Epithelial cell of esophagus (primary cell): ENCODE results near the gene TFF1.

ENCODE experiments used
- DNase-seq: peaks from one replicate; pipeline ENCODE4 v3.0.0; 2010; ENCODE audit warnings: low read depth
- H3K4me3 ChIP-seq: 2 replicates; pipeline ENCODE4 v1.5.1; 2011; ENCODE audit warnings: mild to moderate bottlenecking, low read length, control low read depth
- TF ChIP-seq, protein P1 (sequence below): IDR thresholded peaks from 2 replicates; pipeline ENCODE4 v1.5.1; 2011; ENCODE audit warnings: low read depth, mild to moderate bottlenecking, low read length, control low read depth, inconsistent platforms; ENCODE audit not compliant: insufficient read depth; ENCODE audit errors: missing control alignments

The TFF1 gene

GRCh38 chr21:42366292-42367010, at the start of gene TFF1:
TFF1 (minus strand) TSS chr21:42366535; CDS start chr21:42366495, 40 bp downstream.
- H3K4me3 ChIP-seq = no peak within 1 kb of the TSS
- no peak for DNase-seq
- TF ChIP-seq, protein P1, sequence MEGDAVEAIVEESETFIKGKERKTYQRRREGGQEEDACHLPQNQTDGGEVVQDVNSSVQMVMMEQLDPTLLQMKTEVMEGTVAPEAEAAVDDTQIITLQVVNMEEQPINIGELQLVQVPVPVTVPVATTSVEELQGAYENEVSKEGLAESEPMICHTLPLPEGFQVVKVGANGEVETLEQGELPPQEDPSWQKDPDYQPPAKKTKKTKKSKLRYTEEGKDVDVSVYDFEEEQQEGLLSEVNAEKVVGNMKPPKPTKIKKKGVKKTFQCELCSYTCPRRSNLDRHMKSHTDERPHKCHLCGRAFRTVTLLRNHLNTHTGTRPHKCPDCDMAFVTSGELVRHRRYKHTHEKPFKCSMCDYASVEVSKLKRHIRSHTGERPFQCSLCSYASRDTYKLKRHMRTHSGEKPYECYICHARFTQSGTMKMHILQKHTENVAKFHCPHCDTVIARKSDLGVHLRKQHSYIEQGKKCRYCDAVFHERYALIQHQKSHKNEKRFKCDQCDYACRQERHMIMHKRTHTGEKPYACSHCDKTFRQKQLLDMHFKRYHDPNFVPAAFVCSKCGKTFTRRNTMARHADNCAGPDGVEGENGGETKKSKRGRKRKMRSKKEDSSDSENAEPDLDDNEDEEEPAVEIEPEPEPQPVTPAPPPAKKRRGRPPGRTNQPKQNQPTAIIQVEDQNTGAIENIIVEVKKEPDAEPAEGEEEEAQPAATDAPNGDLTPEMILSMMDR = no peak

- DNase-seq = peak; percentile 92
Observed at GRCh38 chr21:42414928-42415769, 48.8 kb upstream of the TFF1 start.

DNA sequence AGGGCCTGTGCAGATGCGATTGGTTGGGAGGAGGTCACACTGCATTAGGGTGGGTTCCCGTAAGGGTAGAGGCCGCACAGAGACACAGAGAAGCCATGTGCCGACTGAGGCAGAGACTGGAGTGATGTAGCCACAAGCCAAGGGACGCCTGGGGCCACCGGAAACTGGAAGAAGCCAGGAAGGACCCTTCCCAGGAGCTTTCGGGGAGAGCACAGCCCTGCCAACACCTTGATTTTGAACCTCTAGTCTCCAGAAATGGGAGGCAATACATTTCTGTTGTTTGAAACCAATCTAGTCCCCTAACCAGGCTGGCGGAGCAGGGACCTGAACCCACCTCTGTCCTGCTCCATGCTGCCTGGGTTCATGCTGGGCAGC, 48.2 kb upstream of the TFF1 start:
- DNase-seq = no peak
- H3K4me3 ChIP-seq = no peak overlapping the region
- TF ChIP-seq, protein P1 = no peak

More at GRCh38 chr21:42414928-42415769, 48.8 kb upstream of the TFF1 start:
- TF ChIP-seq, protein P1 = no peak
- H3K4me3 ChIP-seq = no peak overlapping the region

DNA sequence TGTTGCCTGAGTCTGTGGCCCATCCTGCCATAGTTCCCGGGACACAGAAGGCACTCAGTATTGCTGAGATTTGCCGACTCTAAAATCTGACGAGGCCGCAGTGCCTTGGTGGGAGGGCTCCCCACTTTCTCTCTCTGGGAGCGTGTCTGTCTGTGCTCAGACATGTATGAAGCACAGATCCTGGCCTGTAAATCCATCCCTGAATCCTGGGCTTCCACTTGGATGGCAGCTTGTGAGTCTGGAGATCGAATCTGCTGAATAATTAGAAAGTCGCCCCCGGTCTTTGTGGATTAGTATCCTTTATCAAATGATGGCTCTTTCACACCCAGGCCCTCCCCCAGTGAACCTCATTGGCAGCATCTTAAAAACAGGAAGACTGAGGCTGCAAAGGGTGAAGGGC, 47.7 kb upstream of the TFF1 start:
- no peak overlapping the region for H3K4me3 ChIP-seq
- no peak for DNase-seq
- TF ChIP-seq, protein P1 = no peak

- no peak overlapping the region for H3K4me3 ChIP-seq
- TF ChIP-seq, protein P1 = no peak
- no peak for DNase-seq
Observed at GRCh38 chr21:42413500-42413899, 47.2 kb upstream of the TFF1 start.

DNA sequence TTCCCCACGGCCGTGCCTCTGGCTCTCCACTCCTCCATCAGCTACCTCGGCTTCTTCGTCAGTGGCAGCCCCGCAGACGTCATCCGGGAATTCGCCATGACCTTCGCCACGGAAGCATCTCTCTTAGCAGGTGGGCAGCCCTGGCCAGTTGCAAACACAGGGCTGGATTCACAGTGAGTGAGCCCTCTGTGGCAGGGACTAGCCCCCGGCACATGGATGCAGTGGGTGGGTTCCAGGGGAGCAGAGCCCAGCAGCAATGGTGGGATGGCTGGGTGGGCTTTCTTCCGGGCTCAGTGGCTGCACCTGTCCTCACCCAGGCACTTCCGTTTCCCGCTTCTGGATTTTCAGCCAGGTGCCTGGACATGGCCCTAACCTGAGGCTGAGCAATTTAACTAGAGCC, 46.8 kb upstream of the TFF1 start:
- TF ChIP-seq, protein P1 = no peak
- DNase-seq = no peak

More for the DNA sequence above, 46.8 kb upstream of the TFF1 start:
- no peak overlapping the region for H3K4me3 ChIP-seq
